Peyer's patch (tissue), 4 donors: ENCODE data around the gene ZFYVE9. TPM values are rescaled to one million over a fixed set of nuclear protein-coding genes. Genes with fewer than 3 reads are reported as not detected.

ENCODE experiments used
- DNase-seq, 3 donors: peaks; one replicate each; pipeline ENCODE4 v3.0.0-alpha.2; 2017 to 2019
- H3K27ac ChIP-seq, 4 donors: fragments of 200-600 bp; sonication (generic); one replicate each; pipeline ENCODE4 v1.5.1; 2016 to 2019
- H3K27me3 ChIP-seq, 2 donors: fragments of 200-600 bp; sonication (generic); one replicate each; pipeline ENCODE4 v1.5.1; 2019
- H3K36me3 ChIP-seq, 3 donors: fragments of 200-600 bp; sonication (generic); one replicate each; pipeline ENCODE4 v1.5.1; 2016 to 2019
- H3K4me1 ChIP-seq, 4 donors: fragments of 200-600 bp; sonication (generic); one replicate each; pipeline ENCODE4 v1.5.1; 2016 to 2019
- H3K4me3 ChIP-seq, 4 donors: fragments of 200-600 bp; sonication (generic); 1 replicate in 3 of 4; 2 replicates in 1 of 4; pipeline ENCODE4 v1.5.1; 2016 to 2019; ENCODE audit warnings: mild to moderate bottlenecking in 1 of 4
- H3K9me3 ChIP-seq, 4 donors: fragments of 200-600 bp; sonication (generic); one replicate each; pipeline ENCODE4 v1.5.1; 2016 to 2019; ENCODE audit warnings: mild to moderate bottlenecking in 1 of 4
- POLR2A ChIP-seq, 2 donors: fragments of 450-650 bp; IDR thresholded peaks; one replicate each; pipeline ENCODE4 v1.5.1; 2017; ENCODE audit warnings: antibody characterized with exemption in 2 of 2, mild to moderate bottlenecking in 2 of 2, moderate library complexity in 2 of 2
- total RNA-seq, 4 donors: library from RNA; depleted of rRNA; stranded (reverse); fragments of >200 nt; gene quantifications; one replicate each; pipeline ENCODE4 v1.1.0, GENCODE V29; 2016
- TF ChIP-seq, protein P1 (sequence below), 6 experiments: fragments of 450-650 bp in 4 of 6; fragments of 200-600 bp in 2 of 6; sonication (generic) in 1 of 6; IDR thresholded peaks; one replicate each; pipeline ENCODE4 v1.5.1; 2017 to 2019; ENCODE audit warnings: antibody characterized with exemption in 6 of 6, mild to moderate bottlenecking in 3 of 6, moderate library complexity in 1 of 6

Gene ZFYVE9
- total RNA-seq, 4 donors from 2014 or later, result 21.6 to 36.3 (median 25.4) TPM

GRCh38 chr1:52249831-52250230 is 107.9 kb downstream of the ZFYVE9 start:
- TF ChIP-seq, protein P1, sequence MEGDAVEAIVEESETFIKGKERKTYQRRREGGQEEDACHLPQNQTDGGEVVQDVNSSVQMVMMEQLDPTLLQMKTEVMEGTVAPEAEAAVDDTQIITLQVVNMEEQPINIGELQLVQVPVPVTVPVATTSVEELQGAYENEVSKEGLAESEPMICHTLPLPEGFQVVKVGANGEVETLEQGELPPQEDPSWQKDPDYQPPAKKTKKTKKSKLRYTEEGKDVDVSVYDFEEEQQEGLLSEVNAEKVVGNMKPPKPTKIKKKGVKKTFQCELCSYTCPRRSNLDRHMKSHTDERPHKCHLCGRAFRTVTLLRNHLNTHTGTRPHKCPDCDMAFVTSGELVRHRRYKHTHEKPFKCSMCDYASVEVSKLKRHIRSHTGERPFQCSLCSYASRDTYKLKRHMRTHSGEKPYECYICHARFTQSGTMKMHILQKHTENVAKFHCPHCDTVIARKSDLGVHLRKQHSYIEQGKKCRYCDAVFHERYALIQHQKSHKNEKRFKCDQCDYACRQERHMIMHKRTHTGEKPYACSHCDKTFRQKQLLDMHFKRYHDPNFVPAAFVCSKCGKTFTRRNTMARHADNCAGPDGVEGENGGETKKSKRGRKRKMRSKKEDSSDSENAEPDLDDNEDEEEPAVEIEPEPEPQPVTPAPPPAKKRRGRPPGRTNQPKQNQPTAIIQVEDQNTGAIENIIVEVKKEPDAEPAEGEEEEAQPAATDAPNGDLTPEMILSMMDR (IDR thresholded peaks at IDR 0.05), result no peak
- no peak for TF ChIP-seq POLR2A (IDR thresholded peaks at IDR 0.05)
- H3K9me3 ChIP-seq, result no peaks in the 10 kb centered on the region
- DNase-seq, result no peak
- no peaks in the 10 kb centered on the region for H3K36me3 ChIP-seq
- H3K27me3 ChIP-seq, result no peaks in the 10 kb centered on the region
- H3K4me1 ChIP-seq, result no peaks in the 10 kb centered on the region
- no peak overlapping the region for H3K27ac ChIP-seq
- H3K4me3 ChIP-seq, result no peak overlapping the region

DNA sequence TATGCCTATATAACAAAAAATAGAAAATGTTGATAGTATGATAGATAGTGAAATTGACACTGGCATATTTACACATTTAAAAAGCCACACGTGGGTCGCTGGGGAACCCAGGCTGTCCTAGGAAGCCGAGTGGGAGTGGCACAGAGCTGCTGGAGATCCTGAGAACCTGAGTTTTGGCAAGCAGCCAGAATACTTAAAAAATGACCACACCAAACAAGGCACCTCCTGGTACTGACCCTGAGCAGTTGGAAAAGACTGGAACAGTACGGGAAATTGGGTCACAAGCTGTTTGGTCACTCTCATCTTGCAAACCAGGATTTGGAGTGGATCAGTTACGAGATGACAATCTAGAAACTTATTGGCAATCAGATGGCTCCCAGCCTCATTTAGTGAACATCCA is 111.5 kb downstream of the ZFYVE9 start:
- no peak for TF ChIP-seq POLR2A (IDR thresholded peaks at IDR 0.05)
- TF ChIP-seq, protein P1 (IDR thresholded peaks at IDR 0.05), result no peak
- no peaks in the 10 kb centered on the region for H3K36me3 ChIP-seq
- no peak overlapping the region for H3K27ac ChIP-seq
- H3K27me3 ChIP-seq, result no peaks in the 10 kb centered on the region
- H3K4me3 ChIP-seq, result no peak overlapping the region
- no peak for DNase-seq
- no peaks in the 10 kb centered on the region for H3K9me3 ChIP-seq
- no peaks in the 10 kb centered on the region for H3K4me1 ChIP-seq

- Histone ChIP-seq H3K36me3 (no peaks in the 10 kb centered on the region), H3K27ac (no peak overlapping the region), H3K4me3 (no peak overlapping the region), H3K9me3 (no peaks in the 10 kb centered on the region), H3K27me3 (no peaks in the 10 kb centered on the region), H3K4me1 (no peaks in the 10 kb centered on the region)
- no peak for DNase-seq
- no peak for TF ChIP-seq POLR2A (IDR thresholded peaks at IDR 0.05)
- TF ChIP-seq, protein P1 (IDR thresholded peaks at IDR 0.05), result no peak
These were observed 118.0 kb downstream of the ZFYVE9 start for GRCh38 chr1:52259886-52260285.

GRCh38 chr1:52263153-52263910 is 121.4 kb downstream of the ZFYVE9 start:
- Histone ChIP-seq H3K27ac (no peak overlapping the region), H3K4me1 (no peaks in the 10 kb centered on the region), H3K9me3 (no peaks in the 10 kb centered on the region), H3K4me3 (no peak overlapping the region), H3K36me3 (peaks cover 0 to 1% (median 0%) of the 10 kb centered on the region in 3 donors), H3K27me3 (no peaks in the 10 kb centered on the region)
- TF ChIP-seq POLR2A (IDR thresholded peaks at IDR 0.05), result no peak
- TF ChIP-seq, protein P1 (IDR thresholded peaks at IDR 0.05), result no peak
- no peak for DNase-seq

- Histone ChIP-seq H3K9me3 (no peaks in the 10 kb centered on the region), H3K4me3 (no peak overlapping the region), H3K27ac (no peak overlapping the region), H3K36me3 (peaks cover 0 to 11% (median 0%) of the 10 kb centered on the region in 3 donors), H3K4me1 (no peaks in the 10 kb centered on the region), H3K27me3 (no peaks in the 10 kb centered on the region)
- TF ChIP-seq POLR2A (IDR thresholded peaks at IDR 0.05), result no peak
- TF ChIP-seq, protein P1 (IDR thresholded peaks at IDR 0.05), result no peak
- no peak for DNase-seq
These were observed 122.7 kb downstream of the ZFYVE9 start for GRCh38 chr1:52264530-52265115.
